WTC11 (cell line): ENCODE results near the gene RBM4. TPM values are rescaled to one million over a fixed set of nuclear protein-coding genes. Genes with fewer than 3 reads are reported as not detected.
A peak's percentile ranks its signal among the peaks of the same experiment; 100 is the strongest.

Experiments used
- ATAC-seq: fragments of 200-7000 bp; cut with Tn5 transposase; 2 replicates; pipeline ENCODE4 v1.10.0; 2021; ENCODE audit warnings: mild to moderate bottlenecking, moderate library complexity
- CTCF ChIA-PET: fragments of 300-600 bp; sonication (Branson Sonifier 250); formaldehyde crosslinking; loops from one replicate; lab custom pipeline; 2021; ENCODE audit warnings: antibody characterized with exemption; lab: Charles Lee
- POLR2A ChIA-PET: fragments of 350-600 bp; sonication (Branson Sonifier 250); formaldehyde crosslinking; loops from one replicate; lab custom pipeline; 2021; ENCODE audit warnings: antibody characterized with exemption; lab: Charles Lee
- DNase-seq: peaks from one replicate; pipeline ENCODE4 v3.0.0; 2021; ENCODE audit warnings: low spot score
- H3K27ac Mint-ChIP-seq: 2 replicates; pipeline ENCODE4 v1.8.0; 2021; ENCODE audit warnings: mixed read lengths
- H3K27me3 Mint-ChIP-seq: 2 replicates; pipeline ENCODE4 v1.8.0; 2021; ENCODE audit warnings: low read depth, mild to moderate bottlenecking, moderate library complexity, mixed read lengths
- H3K36me3 Mint-ChIP-seq: 2 replicates; pipeline ENCODE4 v1.8.0; 2021; ENCODE audit warnings: mixed read lengths
- H3K4me1 Mint-ChIP-seq: 2 replicates; pipeline ENCODE4 v1.8.0; 2022; ENCODE audit warnings: mixed read lengths
- H3K4me3 Mint-ChIP-seq: 2 replicates; pipeline ENCODE4 v1.8.0; 2021; ENCODE audit warnings: mild to moderate bottlenecking, moderate library complexity, mixed read lengths
- H3K9me3 Mint-ChIP-seq: 2 replicates; pipeline ENCODE4 v1.8.0; 2021; ENCODE audit warnings: mixed read lengths
- AFF4 ChIP-seq: sonication (generic); formaldehyde crosslinking; IDR thresholded peaks from 2 replicates; pipeline ENCODE4 v1.8.1; 2023; ENCODE audit warnings: mild to moderate bottlenecking, missing genetic modification reagents, borderline replicate concordance
- ATF1 ChIP-seq: sonication (generic); formaldehyde crosslinking; IDR thresholded peaks from 2 replicates; pipeline ENCODE4 v1.8.1; 2023; ENCODE audit warnings: mild to moderate bottlenecking, moderate library complexity, missing genetic modification reagents
- CBFB ChIP-seq: sonication (generic); formaldehyde crosslinking; IDR thresholded peaks from 2 replicates; pipeline ENCODE4 v1.8.1; 2022; ENCODE audit warnings: mild to moderate bottlenecking, low read depth, missing genetic modification reagents
- USF2 ChIP-seq: sonication (generic); formaldehyde crosslinking; IDR thresholded peaks from 2 replicates; pipeline ENCODE4 v1.8.1; 2023; ENCODE audit warnings: mild to moderate bottlenecking, missing genetic modification reagents, moderate library complexity
- ZNF416 ChIP-seq: fragments of 250-450 bp; sonication (Bioruptor Pico); IDR thresholded peaks from 2 replicates; pipeline ENCODE4 v1.9.0; 2021; ENCODE audit warnings: mild to moderate bottlenecking, inconsistent platforms
- ZNF423 ChIP-seq: fragments of 250-450 bp; sonication (Bioruptor Pico); IDR thresholded peaks from 2 replicates; pipeline ENCODE4 v2.1.2; 2022; ENCODE audit warnings: mild to moderate bottlenecking, moderate library complexity
- ZNF512 ChIP-seq: sonication (generic); formaldehyde crosslinking; IDR thresholded peaks from 2 replicates; pipeline ENCODE4 v1.8.1; 2022; ENCODE audit warnings: missing genetic modification reagents, borderline replicate concordance
- total RNA-seq: library from RNA; stranded (reverse); gene quantifications from 3 replicates; pipeline ENCODE4 v1.2.3, GENCODE V29; 2021

The RBM4 gene
- total RNA-seq, 1 experiment from 2014 or later: 144 TPM

- TF ChIP-seq ATF1: no peak
- TF ChIP-seq CBFB (CRISPR knock-in tag): no peak
- no peak for TF ChIP-seq ZNF423 (CRISPR knock-in tag)
- no peak for TF ChIP-seq ZNF512
- H3K36me3 Mint-ChIP-seq: peaks cover 42% of the 10 kb centered on the region
- ATAC-seq (no peak), DNase-seq (no peak)
- ChIA-PET CTCF (interaction anchor here (1.1 to 1.4 kb wide), 5 partner anchors 17 to 274 kb away, joined by 3 to 5 read pairs (median 4); partner anchors contain the start of genes CCDC87 and CCS), POLR2A (interaction anchor here (0.6 to 0.7 kb wide), 2 partner anchors 271 to 343 kb away, joined by 5 to 13 read pairs; partner anchors contain the start of gene CD248)
- peak overlapping the region; percentile 16 for H3K27ac Mint-ChIP-seq
- H3K4me3 Mint-ChIP-seq: no peak overlapping the region
- no peaks in the 10 kb centered on the region for H3K4me1 Mint-ChIP-seq
- no peaks in the 10 kb centered on the region for H3K9me3 Mint-ChIP-seq
- H3K27me3 Mint-ChIP-seq: no peaks in the 10 kb centered on the region
Observed at GRCh38 chr11:66659763-66660162, 21.3 kb downstream of the RBM4 start.

GRCh38 chr11:66663741-66664296 lies 25.3 kb downstream of the RBM4 start:
- CTCF ChIA-PET: interaction anchor here (0.6 kb wide), 1 partner anchor 8 kb away, joined by 3 read pairs; no protein-coding TSS in a partner anchor
- H3K4me3 Mint-ChIP-seq: no peak overlapping the region

More at GRCh38 chr11:66663741-66664296, 25.3 kb downstream of the RBM4 start:
- no peak overlapping the region for H3K27ac Mint-ChIP-seq
- H3K36me3 Mint-ChIP-seq: peaks cover 51% of the 10 kb centered on the region
- DNase-seq (no peak), ATAC-seq (no peak)
- no peaks in the 10 kb centered on the region for H3K4me1 Mint-ChIP-seq
- no peak for TF ChIP-seq AFF4 (CRISPR knock-in tag)
- no peak for TF ChIP-seq ZNF423 (CRISPR knock-in tag)
- TF ChIP-seq USF2 (CRISPR knock-in tag): no peak
- TF ChIP-seq ZNF512: no peak
- TF ChIP-seq ZNF416 (CRISPR knock-in tag): no peak
- POLR2A ChIA-PET: interaction anchor here (0.9 kb wide), 1 partner anchor 26 kb away, joined by 3 read pairs; no protein-coding TSS in a partner anchor
- no peaks in the 10 kb centered on the region for H3K27me3 Mint-ChIP-seq
- no peaks in the 10 kb centered on the region for H3K9me3 Mint-ChIP-seq
